Measurements from ENCODE around the gene TMEM223.
"Not testable (repeated sequence)": the region's sequence is repeated elsewhere in the genome, so short reads cannot be mapped to it uniquely, and the experiment has no call there.

The TMEM223 gene

GRCh38 chr11:62799486-62799885, 7.7 kb upstream of the TMEM223 start:
- DNase-seq: no peak

GRCh38 chr11:62796281-62796680, 4.5 kb upstream of the TMEM223 start:
- no peak for DNase-seq

GRCh38 chr11:62794201-62794775, 2.5 kb upstream of the TMEM223 start:
- DNase-seq: no peak

- no peak for DNase-seq
Measured at GRCh38 chr11:62792202-62792575, 383 bp upstream of the TMEM223 start.

- no peak for DNase-seq
Measured at GRCh38 chr11:62789576-62789975, 2.2 kb downstream of the TMEM223 start.

GRCh38 chr11:62788991-62789390, 2.8 kb downstream of the TMEM223 start:
- no peak for DNase-seq

GRCh38 chr11:62787005-62787759, 4.6 kb downstream of the TMEM223 start, which contains the start of gene TMEM179B:
TSS of gene TMEM179B (plus strand) at chr11:62787402. CDS start at chr11:62787432, 30 bp downstream.
- peak; percentile 80 for DNase-seq

GRCh38 chr11:62786318-62787004, 5.3 kb downstream of the TMEM223 start:
- peak; percentile 8 for DNase-seq

GRCh38 chr11:62782753-62783152, 9.1 kb downstream of the TMEM223 start:
- DNase-seq: no peak

- no peak for DNase-seq
Measured at GRCh38 chr11:62778441-62778840, 13.4 kb downstream of the TMEM223 start.

- no peak for DNase-seq
Measured at GRCh38 chr11:62777389-62777788, 14.4 kb downstream of the TMEM223 start.

GRCh38 chr11:62775646-62776045, 16.2 kb downstream of the TMEM223 start:
- DNase-seq: no peak

- no peak for DNase-seq
Measured at GRCh38 chr11:62774407-62774806, 17.4 kb downstream of the TMEM223 start.

GRCh38 chr11:62771144-62772021, 20.4 kb downstream of the TMEM223 start, which contains the start of gene TAF6L:
TSS of gene TAF6L (plus strand) at chr11:62771396. CDS start at chr11:62775784, 4,388 bp downstream.
- DNase-seq: peak; percentile 91

GRCh38 chr11:62770778-62771143, 21.0 kb downstream of the TMEM223 start:
- DNase-seq: no peak

- not testable (repeated sequence) for DNase-seq
Measured at GRCh38 chr11:62760867-62761227, 31.0 kb downstream of the TMEM223 start.

GRCh38 chr11:62757846-62758788, 33.7 kb downstream of the TMEM223 start:
- no peak for DNase-seq

GRCh38 chr11:62755086-62755615, 36.7 kb downstream of the TMEM223 start:
- no peak for DNase-seq

- DNase-seq: peak; percentile 98
Measured at GRCh38 chr11:62753736-62754603, 37.8 kb downstream of the TMEM223 start, which contains the start of gene ZBTB3. TSS of gene ZBTB3 (minus strand) at chr11:62754160. CDS start at chr11:62753664, 496 bp downstream.

- no peak for DNase-seq
Measured at GRCh38 chr11:62752994-62753735, 38.6 kb downstream of the TMEM223 start.

Measured in DMS 273 treated with DMSO at 0.1 percent for 48 hours (cell line).